H1 (cell line): ENCODE data around the gene MRPL33. TPM values are rescaled to one million over a fixed set of nuclear protein-coding genes. Genes with fewer than 3 reads are reported as not detected.

Experiments
- CTCF ChIA-PET: fragments of 300-600 bp; sonication (Branson Sonifier 250); formaldehyde crosslinking; loops from one replicate; lab custom pipeline; 2021; ENCODE audit not compliant: partially characterized antibody; lab: Charles Lee
- POLR2A ChIA-PET: fragments of 300-600 bp; sonication (Branson Sonifier 250); formaldehyde crosslinking; loops from one replicate; lab custom pipeline; 2021; ENCODE audit warnings: inconsistent platforms; ENCODE audit not compliant: partially characterized antibody; lab: Charles Lee
- DNase-seq, 2 experiments: peaks; one replicate each; pipeline versions ENCODE4 v3.0.0 to v3.0.0-alpha.2; 2010 to 2022; ENCODE audit warnings: low spot score in 2 of 2, low read depth in 1 of 2, mixed read lengths in 1 of 2
- FAIRE-seq: peaks from 2 replicates; lab custom pipeline; 2011; peaks lifted over from hg19 to GRCh38; lab: Jason Lieb, UNC
- H2AFZ ChIP-seq: 2 replicates; pipeline ENCODE4 v1.8.1; 2012; ENCODE audit warnings: low read length, inconsistent platforms
- H2AK5ac ChIP-seq: 2 replicates; pipeline ENCODE4 v1.6.1; 2013; ENCODE audit warnings: low read depth, low read length
- H2BK120ac ChIP-seq: replicated peaks from 2 replicates; pipeline ENCODE3; 2013; ENCODE audit warnings: low read depth, low read length, inconsistent platforms
- H2BK12ac ChIP-seq: 2 replicates; pipeline ENCODE4 v1.6.1; 2013; ENCODE audit warnings: low read depth, low read length
- H2BK15ac ChIP-seq: 2 replicates; pipeline ENCODE4 v1.6.1; 2013; ENCODE audit warnings: low read length
- H2BK20ac ChIP-seq: 2 replicates; pipeline ENCODE4 v1.6.1; 2013; ENCODE audit warnings: low read length
- H2BK5ac ChIP-seq: 2 replicates; pipeline ENCODE4 v1.6.1; 2013; ENCODE audit warnings: low read depth, low read length
- H3K14ac ChIP-seq: 2 replicates; pipeline ENCODE4 v1.6.1; 2013; ENCODE audit warnings: inconsistent platforms; ENCODE audit not compliant: insufficient read length
- H3K18ac ChIP-seq: 2 replicates; pipeline ENCODE4 v1.6.1; 2013; ENCODE audit warnings: low read length; ENCODE audit errors: extremely low read depth
- H3K23ac ChIP-seq: 2 replicates; pipeline ENCODE4 v1.6.1; 2013; ENCODE audit warnings: inconsistent platforms; ENCODE audit not compliant: insufficient read length
- H3K23me2 ChIP-seq: 2 replicates; pipeline ENCODE4 v1.6.1; 2013; ENCODE audit warnings: low read depth, low read length
- H3K27ac ChIP-seq: 2 replicates; pipeline ENCODE4 v1.6.1; 2011; ENCODE audit warnings: low read depth, low read length, inconsistent platforms
- H3K27me3 ChIP-seq, 4 experiments: replicated peaks in 1 of 4; 1 replicate in 1 of 4; 2 replicates in 3 of 4; pipeline versions ENCODE4 v1.6.1 to v1.8.1; 2011 to 2013; ENCODE audit warnings: low read length in 3 of 4, mild to moderate bottlenecking in 3 of 4, inconsistent platforms in 2 of 4, mixed read lengths in 2 of 4, moderate library complexity in 1 of 4; ENCODE audit not compliant: control insufficient read depth in 3 of 4, insufficient read depth in 3 of 4; ENCODE audit errors: extremely low read depth in 1 of 4
- H3K36me3 ChIP-seq, 4 experiments: 2 replicates each; pipeline versions ENCODE4 v1.6.1 to v1.8.1; 2011 to 2013; ENCODE audit warnings: mild to moderate bottlenecking in 4 of 4, low read length in 3 of 4, moderate library complexity in 2 of 4, control low read depth in 1 of 4, inconsistent platforms in 1 of 4; ENCODE audit not compliant: insufficient read depth in 4 of 4, control insufficient read depth in 2 of 4
- H3K4ac ChIP-seq: replicated peaks from 2 replicates; pipeline ENCODE3; 2013; ENCODE audit warnings: low read length, low read depth, mixed read lengths, inconsistent platforms; ENCODE audit not compliant: insufficient read length
- H3K4me1 ChIP-seq, 4 experiments: replicated peaks in 1 of 4; 1 replicate in 1 of 4; 2 replicates in 3 of 4; pipeline versions ENCODE4 v1.6.1 to v1.8.1; 2011 to 2013; ENCODE audit warnings: low read length in 3 of 4, inconsistent platforms in 2 of 4, mixed read lengths in 1 of 4; ENCODE audit not compliant: insufficient read depth in 4 of 4, control insufficient read depth in 3 of 4
- H3K4me2 ChIP-seq, 2 experiments: 2 replicates each; pipeline versions ENCODE4 v1.6.1 to v1.8.1; 2011 to 2013; ENCODE audit warnings: low read depth in 2 of 2, low read length in 2 of 2, control low read depth in 1 of 2, inconsistent platforms in 1 of 2, mild to moderate bottlenecking in 1 of 2; ENCODE audit not compliant: insufficient read depth in 1 of 2
- H3K4me3 ChIP-seq, 4 experiments: fragments of 200-600, 300-600 bp in 1 of 4; sonication (generic), shearing (Covaris generic), sonication (Bioruptor Twin) in 1 of 4; 2 replicates each; pipeline versions ENCODE4 v1.5.1 to v1.8.1; 2011 to 2016; ENCODE audit warnings: low read length in 4 of 4, low read depth in 3 of 4, control low read depth in 2 of 4, inconsistent platforms in 2 of 4, mild to moderate bottlenecking in 2 of 4, mixed read lengths in 1 of 4, moderate library complexity in 1 of 4; ENCODE audit not compliant: insufficient read depth in 2 of 4; ENCODE audit errors: extremely low read depth in 1 of 4
- H3K56ac ChIP-seq: replicated peaks from 2 replicates; pipeline ENCODE3; 2013; ENCODE audit warnings: low read depth, mild to moderate bottlenecking, mixed read lengths, low read length, inconsistent platforms; ENCODE audit not compliant: insufficient read length
- H3K79me1 ChIP-seq: 2 replicates; pipeline ENCODE4 v1.6.1; 2013; ENCODE audit warnings: low read depth, low read length, control low read depth
- H3K79me2 ChIP-seq, 2 experiments: 2 replicates each; pipeline versions ENCODE4 v1.6.1 to v1.8.1; 2012 to 2013; ENCODE audit warnings: low read length in 2 of 2, mild to moderate bottlenecking in 2 of 2, inconsistent platforms in 1 of 2; ENCODE audit not compliant: insufficient read depth in 2 of 2, control insufficient read depth in 1 of 2
- H3K9ac ChIP-seq, 4 experiments: replicated peaks in 1 of 4; 1 replicate in 1 of 4; 2 replicates in 3 of 4; pipeline versions ENCODE4 v1.6.1 to v1.8.1; 2011 to 2013; ENCODE audit warnings: low read depth in 3 of 4, low read length in 3 of 4, control low read depth in 2 of 4, mild to moderate bottlenecking in 2 of 4, moderate library complexity in 2 of 4, inconsistent platforms in 1 of 4; ENCODE audit errors: extremely low read depth in 1 of 4
- H3K9me3 ChIP-seq, 2 experiments: 2 replicates each; pipeline versions ENCODE4 v1.6.1 to v1.8.1; 2012 to 2013; ENCODE audit warnings: mild to moderate bottlenecking in 2 of 2, moderate library complexity in 2 of 2, control low read depth in 1 of 2, inconsistent platforms in 1 of 2, low read depth in 1 of 2, low read length in 1 of 2, mixed read lengths in 1 of 2; ENCODE audit not compliant: insufficient read depth in 2 of 2
- H4K20me1 ChIP-seq, 2 experiments: replicated peaks in 1 of 2; 2 replicates each; pipeline versions ENCODE3 to v1.8.1; 2011 to 2013; ENCODE audit warnings: inconsistent platforms in 2 of 2, low read length in 2 of 2, mild to moderate bottlenecking in 1 of 2; ENCODE audit not compliant: insufficient read depth in 2 of 2, control insufficient read depth in 1 of 2
- H4K5ac ChIP-seq: 2 replicates; pipeline ENCODE4 v1.6.1; 2013; ENCODE audit warnings: low read length, low read depth, mixed read lengths, inconsistent platforms; ENCODE audit not compliant: insufficient read length
- H4K8ac ChIP-seq: 2 replicates; pipeline ENCODE4 v1.8.0; 2013; ENCODE audit warnings: mild to moderate bottlenecking, moderate library complexity, low read length, inconsistent platforms; ENCODE audit not compliant: insufficient read depth; ENCODE audit errors: extremely low read depth
- H4K91ac ChIP-seq: replicated peaks from 2 replicates; pipeline ENCODE3; 2013; ENCODE audit warnings: low read length, mixed read lengths, inconsistent platforms; ENCODE audit not compliant: insufficient read length
- ATF3 ChIP-seq: IDR thresholded peaks from 2 replicates; pipeline ENCODE4 v1.6.1; 2011; ENCODE audit warnings: low read depth, mild to moderate bottlenecking, low read length; ENCODE audit not compliant: insufficient read depth
- BCL11A ChIP-seq, 2 experiments: IDR thresholded peaks; one replicate each; pipeline ENCODE4 v1.6.1; 2011; ENCODE audit warnings: low read depth in 2 of 2, low read length in 2 of 2, mild to moderate bottlenecking in 2 of 2
- BRCA1 ChIP-seq: IDR thresholded peaks from 2 replicates; pipeline ENCODE4 v1.6.1; 2012; ENCODE audit warnings: low read depth, low read length, improper control_type of control experiment
- CBX5 ChIP-seq: fragments of 300-800, 300-1000 bp; sonication (generic); IDR thresholded peaks from 2 replicates; pipeline ENCODE4 v1.7.1; 2016; ENCODE audit warnings: antibody characterized with exemption, low read length, low read depth
- EGR1 ChIP-seq: IDR thresholded peaks from 2 replicates; pipeline ENCODE4 v1.6.1; 2011; ENCODE audit warnings: low read depth, low read length, borderline replicate concordance
- FOSL1 ChIP-seq: IDR thresholded peaks from 2 replicates; pipeline ENCODE4 v1.6.1; 2011; ENCODE audit warnings: mild to moderate bottlenecking, low read depth, low read length, moderate library complexity; ENCODE audit not compliant: insufficient read depth
- GABPA ChIP-seq: IDR thresholded peaks from 2 replicates; pipeline ENCODE4 v1.6.1; 2011; ENCODE audit warnings: mild to moderate bottlenecking, low read length, moderate library complexity, borderline replicate concordance; ENCODE audit not compliant: insufficient read depth
- KDM5A ChIP-seq: fragments of 200-600 bp; IDR thresholded peaks from 2 replicates; pipeline ENCODE4 v1.7.1; 2012; ENCODE audit warnings: mild to moderate bottlenecking, low read length, inconsistent platforms, mixed read lengths
- PHF8 ChIP-seq: fragments of 200-600 bp; sonication (generic); conservative IDR thresholded peaks from 2 replicates; pipeline ENCODE4 v1.7.1; 2012; ENCODE audit warnings: low read depth, mild to moderate bottlenecking, inconsistent platforms, low read length, moderate library complexity
- SAP30 ChIP-seq: fragments of 300-600 bp; sonication (generic); IDR thresholded peaks from 2 replicates; pipeline ENCODE4 v1.7.1; 2012; ENCODE audit warnings: low read length, moderate library complexity, mild to moderate bottlenecking, inconsistent platforms; ENCODE audit not compliant: insufficient read depth, insufficient replicate concordance
- SIRT6 ChIP-seq: IDR thresholded peaks from one replicate; pipeline ENCODE4 v1.7.1; 2012; ENCODE audit warnings: low read length, inconsistent platforms
- SP4 ChIP-seq: IDR thresholded peaks from 2 replicates; pipeline ENCODE4 v1.6.1; 2012; ENCODE audit warnings: low read length, inconsistent platforms
- SRF ChIP-seq: IDR thresholded peaks from 2 replicates; pipeline ENCODE4 v1.6.1; 2011; ENCODE audit warnings: mild to moderate bottlenecking, low read depth, low read length, moderate library complexity
- WGBS, 2 experiments: shearing (Covaris generic) in 1 of 2; methylation state at CpG; one replicate each; pipeline versions ENCODE4 v1.1.6 to v1.1.7; 2013 to 2015; ENCODE audit warnings: low lambda C conversion rate in 2 of 2, mixed read lengths in 2 of 2, inconsistent platforms in 1 of 2, low coverage in 1 of 2, missing lambda C conversion rate in 1 of 2; ENCODE audit not compliant: insufficient replicate concordance in 2 of 2, insufficient coverage in 1 of 2, insufficient read length in 1 of 2; ENCODE audit errors: extremely low coverage in 1 of 2, missing lambda C conversion rate in 1 of 2; 5-methylcytosine and 5-hydroxymethylcytosine counted together
- polyA plus RNA-seq, 7 experiments: library from polyadenylated mRNA; depleted of rRNA in 3 of 7; stranded (reverse) in 5 of 7; unstranded in 2 of 7; fragments of >200 nt in 5 of 7; fragments of 200-250 nt in 2 of 7; gene quantifications; 1 replicate in 5 of 7; 2 replicates in 1 of 7; 4 replicates in 1 of 7; pipeline versions ENCODE4 v1.2.1 to v1.2.3, GENCODE V29; 2011 to 2013; ENCODE audit warnings: missing spikeins in 2 of 7, mixed read lengths in 2 of 7
- total RNA-seq: library from RNA; stranded (reverse); fragmentation: NEBNext Ultra II Directional; extraction: Animal tissue kit (Norgen Biotek cat#: 25700); gene quantifications from 2 replicates; pipeline ENCODE4 v1.2.1, GENCODE V29; 2021

Gene MRPL33
- total and polyA plus RNA-seq, 2 of the 8 experiments (the other 6 are each of a cell fraction or from before 2014, with no cell fraction given) = 24.3 to 62.9 TPM

DNA sequence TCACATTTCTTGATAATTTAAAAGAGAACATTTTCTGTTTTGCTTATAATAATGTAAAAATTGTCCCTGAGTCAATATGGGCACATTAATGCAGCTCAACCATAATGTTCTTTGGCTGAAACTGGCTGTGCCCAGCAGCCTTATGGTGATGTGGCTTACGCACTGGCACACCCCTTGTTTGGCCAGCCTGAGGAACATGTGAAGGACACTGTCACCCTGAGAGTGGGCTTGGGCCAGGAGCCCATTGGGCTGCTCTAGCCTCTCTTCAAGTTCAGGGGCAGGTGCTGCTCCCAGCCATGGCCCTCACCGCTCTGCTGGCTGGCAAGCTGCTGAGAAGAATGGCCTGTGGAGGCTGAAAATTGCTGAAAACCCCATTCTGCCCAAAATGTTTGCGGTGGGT lies 37.5 kb downstream of the MRPL33 start:
- Histone ChIP-seq H3K9ac (no peak overlapping the region), H4K20me1 (no peaks in the 10 kb centered on the region), H3K56ac (no peak overlapping the region), H3K4me3 (no peak overlapping the region), H3K4me1 (no peaks in the 10 kb centered on the region), H4K5ac (no peak overlapping the region), H2BK20ac (no peak overlapping the region), H3K79me1 (no peaks in the 10 kb centered on the region), H3K36me3 (no peaks in the 10 kb centered on the region), H3K9me3 (no peaks in the 10 kb centered on the region), H2BK120ac (no peak overlapping the region), H3K23ac (no peak overlapping the region), H3K27me3 (peaks cover 0 to 1% (median 0%) of the 10 kb centered on the region in 4 experiments; a peak in 1 of 7 replicates), H3K27ac (no peak overlapping the region), H4K8ac (no peak overlapping the region), H2BK15ac (no peak overlapping the region), H2BK5ac (no peak overlapping the region), H3K23me2 (no peaks in the 10 kb centered on the region), H3K79me2 (no peaks in the 10 kb centered on the region), H2AFZ (no peak overlapping the region), H2AK5ac (no peak overlapping the region), H3K14ac (no peak overlapping the region), H3K18ac (no peak overlapping the region), H4K91ac (no peak overlapping the region), H3K4me2 (no peak overlapping the region), H3K4ac (no peak overlapping the region), H2BK12ac (no peak overlapping the region)
- FAIRE-seq = no peak
- WGBS, 2 experiments = 87% methylated on average over 3 of the region's 3 CpGs; no CpG with 5 or more reads in 1 of the 2 experiments
- CTCF ChIA-PET = interaction anchor here (0.6 to 1.5 kb wide), 7 partner anchors 9 to 610 kb away, joined by 3 to 8 read pairs (median 3); no protein-coding TSS in a partner anchor
- POLR2A ChIA-PET = interaction anchor here (0.9 kb wide), 1 partner anchor 34 kb away, joined by 3 read pairs; no protein-coding TSS in a partner anchor
- DNase-seq = no peak
- TF ChIP-seq KDM5A (no peak), ATF3 (no peak), SIRT6 (no peak), PHF8 (no peak), BCL11A (IDR thresholded peaks at IDR 0.05; ENCODE audit: low read depth in 2 of 2, low read length in 2 of 2) (no peak), SRF (no peak), SP4 (no peak), SAP30 (no peak), FOSL1 (no peak), CBX5 (no peak), BRCA1 (no peak), GABPA (no peak), EGR1 (no peak)
